K562 (cell line): ENCODE measurements around the gene SLC7A6OS. TPM values are rescaled to one million over a fixed set of nuclear protein-coding genes. Genes with fewer than 3 reads are reported as not detected.

ENCODE experiments used
- ATAC-seq: fragments of 200-7000 bp; cut with Tn5 transposase; 3 replicates; pipeline ENCODE4 v1.9.1; 2020; ENCODE audit warnings: moderate library complexity
- BruUV-seq: library from RNA; stranded (reverse); fragments of 400-500 nt; replicated peaks from 2 replicates; lab custom pipeline; 2021; lab: Mats Ljungman, UMichigan
- CTCF ChIA-PET: fragments of 300-600 bp; formaldehyde crosslinking; extraction: SDS; loops from one replicate; lab custom pipeline; 2021; ENCODE audit warnings: low intra/inter-chr PET ratio; lab: Yijun Ruan, JAX
- POLR2A ChIA-PET: fragments of 300-600, 350-650 bp; sonication (Branson Sonifier 250); formaldehyde crosslinking; extraction: SDS; loops from one replicate; lab custom pipeline; 2021; ENCODE audit warnings: antibody characterized with exemption, inconsistent platforms; lab: Yijun Ruan, JAX
- DNase-seq, 4 experiments: peaks; one replicate each; pipeline versions ENCODE4 v3.0.0 to v3.0.0-alpha.2; 2011 to 2018; ENCODE audit warnings: low spot score in 3 of 4, mixed read lengths in 3 of 4; ENCODE audit errors: extremely low read depth in 1 of 4
- FAIRE-seq: peaks from 2 replicates; lab custom pipeline; 2011; peaks lifted over from hg19 to GRCh38; lab: Jason Lieb, UNC
- H2AFZ ChIP-seq: 2 replicates; pipeline ENCODE4 v1.6.0; 2011; ENCODE audit warnings: low read depth, low read length, control low read depth, inconsistent platforms
- H3K27ac ChIP-seq: fragments of 200-600 bp; 3 replicates; pipeline ENCODE4 v1.8.0; 2011; ENCODE audit warnings: low read depth, mild to moderate bottlenecking, control low read depth, inconsistent platforms, low read length, moderate library complexity, mixed read lengths; ENCODE audit errors: extremely low read depth
- H3K27me3 ChIP-seq, 2 experiments: fragments of 300-600 bp in 1 of 2; 2 replicates in 1 of 2; 3 replicates in 1 of 2; pipeline versions ENCODE4 v1.6.0 to v1.8.0; 2011; ENCODE audit warnings: inconsistent platforms in 2 of 2, low read length in 2 of 2, mild to moderate bottlenecking in 1 of 2, mixed read lengths in 1 of 2, moderate library complexity in 1 of 2; ENCODE audit not compliant: control insufficient read depth in 2 of 2, insufficient read depth in 2 of 2
- H3K36me3 ChIP-seq: fragments of 300-600 bp; 3 replicates; pipeline ENCODE4 v1.8.0; 2011; ENCODE audit warnings: mild to moderate bottlenecking, low read length, inconsistent platforms; ENCODE audit not compliant: control insufficient read depth, insufficient read depth
- H3K4me1 ChIP-seq, 2 experiments: fragments of 200-600 bp in 1 of 2; replicated peaks in 1 of 2; 2 replicates in 1 of 2; 3 replicates in 1 of 2; pipeline versions ENCODE4 v1.5.1 to v1.8.0; 2011; ENCODE audit warnings: inconsistent platforms in 2 of 2, low read length in 2 of 2, mild to moderate bottlenecking in 1 of 2, mixed read lengths in 1 of 2, moderate library complexity in 1 of 2; ENCODE audit not compliant: control insufficient read depth in 2 of 2, insufficient read depth in 2 of 2
- H3K4me2 ChIP-seq: 2 replicates; pipeline ENCODE4 v1.6.1; 2011; ENCODE audit warnings: low read length, control low read depth, inconsistent platforms, mixed read lengths; ENCODE audit not compliant: insufficient read depth
- H3K4me3 ChIP-seq: fragments of 200-600 bp; sonication (generic), shearing (Covaris generic); 2 replicates; pipeline ENCODE4 v1.5.1; 2016; ENCODE audit warnings: control low read depth, inconsistent platforms
- H3K79me2 ChIP-seq: fragments of 200-600 bp; 3 replicates; pipeline ENCODE4 v1.8.0; 2011; ENCODE audit warnings: low read length, inconsistent platforms; ENCODE audit not compliant: control insufficient read depth, insufficient read depth
- H3K9ac ChIP-seq, 2 experiments: 2 replicates each; pipeline versions ENCODE4 v1.6.0 to v1.6.1; 2011; ENCODE audit warnings: low read depth in 2 of 2, low read length in 2 of 2, control low read depth in 1 of 2, inconsistent platforms in 1 of 2, mild to moderate bottlenecking in 1 of 2, mixed read lengths in 1 of 2; ENCODE audit not compliant: insufficient read depth in 1 of 2
- H3K9me1 ChIP-seq: one replicate; pipeline ENCODE4 v1.6.0; 2011; ENCODE audit warnings: inconsistent platforms, mild to moderate bottlenecking, low read length, moderate library complexity; ENCODE audit not compliant: control insufficient read depth, insufficient read depth
- H3K9me3 ChIP-seq: replicated peaks from 2 replicates; pipeline ENCODE4 v1.5.1; 2011; ENCODE audit warnings: low read depth, low read length, inconsistent platforms; ENCODE audit not compliant: control insufficient read depth, insufficient read depth
- H4K20me1 ChIP-seq: replicated peaks from 2 replicates; pipeline ENCODE4 v1.6.1; 2011; ENCODE audit warnings: low read length, inconsistent platforms, mixed read lengths; ENCODE audit not compliant: control insufficient read depth, insufficient read depth
- ELF4 ChIP-seq: fragments of 450-650 bp; formaldehyde crosslinking; IDR thresholded peaks from 2 replicates; pipeline ENCODE4 v1.4.0; 2022; ENCODE audit warnings: missing genetic modification characterization
- MITF ChIP-seq: IDR thresholded peaks from 2 replicates; pipeline ENCODE4 v1.6.1; 2014; ENCODE audit warnings: antibody characterized with exemption
- POU5F1 ChIP-seq: fragments of 150-350 bp; IDR thresholded peaks from 2 replicates; pipeline ENCODE4 v1.6.1; 2014; ENCODE audit warnings: borderline replicate concordance, low read length, low read depth, mild to moderate bottlenecking; ENCODE audit not compliant: partially characterized antibody
- PRPF4 ChIP-seq: fragments of 200-400 bp; formaldehyde crosslinking; IDR thresholded peaks from one replicate; pipeline ENCODE4 v1.6.1; 2017; ENCODE audit warnings: low read length, low read depth, mild to moderate bottlenecking; ENCODE audit not compliant: insufficient read depth, poor library complexity, severe bottlenecking
- PURB ChIP-seq: sonication (generic); formaldehyde crosslinking; IDR thresholded peaks from 2 replicates; pipeline ENCODE4 v1.9.0; 2021; ENCODE audit warnings: low read depth, mild to moderate bottlenecking, missing genetic modification reagents
- RNF219 ChIP-seq: fragments of 250-450 bp; sonication (Bioruptor Pico); IDR thresholded peaks from 2 replicates; pipeline ENCODE4 v1.5.0; 2022; ENCODE audit warnings: mild to moderate bottlenecking
- SNRNP70 ChIP-seq: fragments of 200-400 bp; formaldehyde crosslinking; optimal IDR thresholded peaks from 2 replicates; pipeline ENCODE3; 2017; ENCODE audit warnings: low read depth, low read length
- SOX6 ChIP-seq: fragments of 450-650 bp; IDR thresholded peaks from 2 replicates; pipeline ENCODE4 v1.6.1; 2014; ENCODE audit warnings: mild to moderate bottlenecking
- ZBTB33 ChIP-seq: sonication (generic); formaldehyde crosslinking; IDR thresholded peaks from 2 replicates; pipeline ENCODE4 v1.8.1; 2023; ENCODE audit warnings: mild to moderate bottlenecking, missing genetic modification reagents
- WGBS: fragments of 100-300 bp; shearing (Covaris generic); methylation state at CpG from one replicate; pipeline ENCODE4 v1.1.6; 2016; ENCODE audit warnings: low coverage, mixed read lengths; ENCODE audit not compliant: insufficient coverage; ENCODE audit errors: missing lambda C conversion rate; 5-methylcytosine and 5-hydroxymethylcytosine counted together
- in situ Hi-C: fragments of 300-500 bp; cut with MboI; formaldehyde crosslinking; loops from 4 replicates; pipeline ENCODE4 v1.15.0; 2018; ENCODE audit warnings: inconsistent platforms, mixed read lengths
- intact Hi-C: fragments of 100-400 bp; cut with micrococcal nuclease; formaldehyde crosslinking; loops from 2 replicates; pipeline ENCODE4 v1.14.2; 2022
- polyA plus RNA-seq, 8 experiments: library from polyadenylated mRNA; depleted of rRNA in 4 of 8; stranded (reverse) in 5 of 8; unstranded in 3 of 8; fragments of >200 nt; fragmentation: Nextera tagmentation in 2 of 8; fragmentation: Illumina TruSeq in 1 of 8; extraction: Ambion mirVana in 2 of 8; extraction: Trizol in 1 of 8; gene quantifications; 2 replicates each; pipeline versions ENCODE4 v1.2.1 to v1.2.3, GENCODE V29; 2011 to 2014; ENCODE audit warnings: inconsistent platforms in 1 of 8, missing spikeins in 1 of 8
- total RNA-seq, 7 experiments: library from RNA; depleted of rRNA in 6 of 7; stranded (reverse); fragments of >200 nt in 6 of 7; fragmentation: Illumina TruSeq in 2 of 7; extraction: Trizol in 2 of 7; gene quantifications; 2 replicates each; pipeline versions ENCODE4 v1.2.1 to v1.2.3, GENCODE V29; 2011 to 2021; ENCODE audit warnings: low replicate concordance in 1 of 7
- TF ChIP-seq, protein P1 (sequence below), 2 experiments: fragments of 450-650 bp; IDR thresholded peaks; 2 replicates each; pipeline ENCODE4 v1.6.1; 2016
- TF ChIP-seq, protein P2 (sequence below): fragments of 250-450 bp; sonication (Bioruptor Pico); IDR thresholded peaks from 2 replicates; pipeline ENCODE4 v1.9.0; 2021; ENCODE audit warnings: mild to moderate bottlenecking, inconsistent platforms

SLC7A6OS gene
- total and polyA plus RNA-seq, 9 of the 15 experiments (the other 6 are each of a cell fraction or from before 2014, with no cell fraction given): 2.7 to 23.6 (median 17.2) TPM

DNA sequence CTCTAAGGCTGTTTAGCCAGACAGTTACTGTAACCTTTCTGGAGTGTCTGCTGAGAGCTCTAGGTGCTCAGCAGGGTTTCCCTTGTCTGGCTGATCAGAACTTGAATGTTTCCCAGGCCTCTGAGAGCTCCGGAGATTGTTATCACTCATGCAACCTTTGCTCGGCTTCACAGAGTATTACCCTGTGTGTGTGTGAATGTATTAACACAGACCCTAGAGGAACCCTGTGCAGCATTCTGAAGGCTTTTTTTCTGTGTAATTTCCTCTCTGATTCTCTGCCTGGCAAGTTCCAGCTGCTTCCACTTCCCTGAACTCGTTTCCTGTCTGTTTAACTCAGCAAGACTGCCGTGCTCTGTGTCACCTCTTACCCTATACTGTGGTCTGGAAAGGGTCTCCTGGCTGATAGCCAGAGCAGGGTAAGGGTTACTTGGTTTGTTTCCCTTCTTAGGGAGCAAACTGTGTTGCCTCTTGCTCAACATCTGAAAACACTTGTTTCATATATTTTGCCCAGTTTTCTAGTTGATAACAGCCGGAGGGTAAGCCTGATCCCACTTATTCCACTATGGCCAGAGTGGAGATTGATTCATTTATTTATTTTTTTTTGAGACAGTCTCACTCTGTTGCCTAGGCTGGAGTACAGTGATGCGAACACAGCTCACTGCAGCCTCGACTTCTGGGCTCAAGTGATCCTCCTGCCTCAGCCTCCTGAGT lies 21.8 kb upstream of the SLC7A6OS start:
- Histone ChIP-seq H4K20me1 (no peaks in the 10 kb centered on the region), H3K4me3 (no peak overlapping the region), H3K9me1 (no peaks in the 10 kb centered on the region), H3K9ac (no peak overlapping the region), H3K79me2 (0 out of 3 replicates have a peak, but pooled peaks cover 2% of the 10 kb centered on the region), H3K27me3 (no peaks in the 10 kb centered on the region), H3K9me3 (no peaks in the 10 kb centered on the region), H3K27ac (no peak overlapping the region), H3K4me2 (no peak overlapping the region), H2AFZ (no peak overlapping the region), H3K36me3 (peaks cover 76% of the 10 kb centered on the region), H3K4me1 (no peaks in the 10 kb centered on the region)
- no peak for ATAC-seq
- intact Hi-C loops (no loop called here), in situ Hi-C loops (no loop called here)
- CTCF ChIA-PET: no interaction called here
- no TSS peak for BruUV-seq
- FAIRE-seq: no peak
- POLR2A ChIA-PET: interaction anchor here (0.7 to 1.8 kb wide), 2 partner anchors 8 to 69 kb away, joined by 3 to 6 read pairs; partner anchors contain the start of gene SLC7A6
- 87% methylated on average over 7 of the region's 7 CpGs for WGBS
- DNase-seq: no peak
- TF ChIP-seq SOX6 (no peak), ZBTB33 (CRISPR knock-in tag) (no peak), SNRNP70 (no peak), PRPF4 (no peak), MITF (no peak), POU5F1 (no peak), RNF219 (no peak), PURB (CRISPR knock-in tag) (no peak), ELF4 (no peak)
- TF ChIP-seq, protein P1, sequence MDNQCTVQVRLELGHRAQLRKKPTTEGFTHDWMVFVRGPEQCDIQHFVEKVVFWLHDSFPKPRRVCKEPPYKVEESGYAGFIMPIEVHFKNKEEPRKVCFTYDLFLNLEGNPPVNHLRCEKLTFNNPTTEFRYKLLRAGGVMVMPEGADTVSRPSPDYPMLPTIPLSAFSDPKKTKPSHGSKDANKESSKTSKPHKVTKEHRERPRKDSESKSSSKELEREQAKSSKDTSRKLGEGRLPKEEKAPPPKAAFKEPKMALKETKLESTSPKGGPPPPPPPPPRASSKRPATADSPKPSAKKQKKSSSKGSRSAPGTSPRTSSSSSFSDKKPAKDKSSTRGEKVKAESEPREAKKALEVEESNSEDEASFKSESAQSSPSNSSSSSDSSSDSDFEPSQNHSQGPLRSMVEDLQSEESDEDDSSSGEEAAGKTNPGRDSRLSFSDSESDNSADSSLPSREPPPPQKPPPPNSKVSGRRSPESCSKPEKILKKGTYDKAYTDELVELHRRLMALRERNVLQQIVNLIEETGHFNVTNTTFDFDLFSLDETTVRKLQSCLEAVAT (IDR thresholded peaks at IDR 0.05): no peak
- TF ChIP-seq, protein P2, sequence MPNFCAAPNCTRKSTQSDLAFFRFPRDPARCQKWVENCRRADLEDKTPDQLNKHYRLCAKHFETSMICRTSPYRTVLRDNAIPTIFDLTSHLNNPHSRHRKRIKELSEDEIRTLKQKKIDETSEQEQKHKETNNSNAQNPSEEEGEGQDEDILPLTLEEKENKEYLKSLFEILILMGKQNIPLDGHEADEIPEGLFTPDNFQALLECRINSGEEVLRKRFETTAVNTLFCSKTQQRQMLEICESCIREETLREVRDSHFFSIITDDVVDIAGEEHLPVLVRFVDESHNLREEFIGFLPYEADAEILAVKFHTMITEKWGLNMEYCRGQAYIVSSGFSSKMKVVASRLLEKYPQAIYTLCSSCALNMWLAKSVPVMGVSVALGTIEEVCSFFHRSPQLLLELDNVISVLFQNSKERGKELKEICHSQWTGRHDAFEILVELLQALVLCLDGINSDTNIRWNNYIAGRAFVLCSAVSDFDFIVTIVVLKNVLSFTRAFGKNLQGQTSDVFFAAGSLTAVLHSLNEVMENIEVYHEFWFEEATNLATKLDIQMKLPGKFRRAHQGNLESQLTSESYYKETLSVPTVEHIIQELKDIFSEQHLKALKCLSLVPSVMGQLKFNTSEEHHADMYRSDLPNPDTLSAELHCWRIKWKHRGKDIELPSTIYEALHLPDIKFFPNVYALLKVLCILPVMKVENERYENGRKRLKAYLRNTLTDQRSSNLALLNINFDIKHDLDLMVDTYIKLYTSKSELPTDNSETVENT (CRISPR knock-in tag): no peak
